Loucy (cell line): ENCODE results near the gene SORL1-AS1.

Experiments
- EZH2phosphoT487 ChIP-seq: fragments of 200-600 bp; IDR thresholded peaks from 2 replicates; pipeline ENCODE4 v1.6.1; 2018; ENCODE audit warnings: antibody characterized with exemption, mild to moderate bottlenecking, moderate library complexity, borderline replicate concordance
- TF ChIP-seq, protein P1 (sequence below): fragments of 200-600 bp; sonication (generic); conservative IDR thresholded peaks from 2 replicates; pipeline ENCODE4 v1.5.1; 2014; ENCODE audit warnings: mild to moderate bottlenecking, antibody characterized with exemption, low read length

DNA sequence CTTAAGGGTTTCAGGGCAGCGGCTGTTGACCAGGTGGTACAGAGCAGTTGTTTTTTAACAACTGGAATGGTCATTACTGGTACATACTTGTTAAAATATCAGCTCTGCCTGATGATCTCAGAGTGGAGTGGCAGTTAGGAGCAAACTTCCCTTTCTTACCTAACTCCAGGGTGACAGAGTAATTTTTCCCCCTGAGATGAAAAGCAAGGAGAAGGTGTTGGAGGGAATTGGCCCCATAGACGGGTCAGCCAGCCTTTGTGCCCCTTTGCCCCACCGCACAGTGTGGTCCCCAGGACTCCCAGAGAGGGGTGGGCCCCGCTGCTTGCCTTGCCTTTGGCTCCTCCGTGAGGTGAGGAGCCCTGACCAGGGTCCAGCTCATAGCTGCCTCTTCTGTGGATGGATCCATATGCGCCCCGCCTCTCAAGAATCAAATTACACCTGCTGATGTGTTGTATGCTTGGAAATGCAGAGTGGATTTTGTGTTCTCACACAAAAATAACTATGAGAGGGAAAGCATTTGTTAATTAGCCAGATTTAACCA is 27.0 kb upstream of the SORL1-AS1 start:
- TF ChIP-seq, protein P1, sequence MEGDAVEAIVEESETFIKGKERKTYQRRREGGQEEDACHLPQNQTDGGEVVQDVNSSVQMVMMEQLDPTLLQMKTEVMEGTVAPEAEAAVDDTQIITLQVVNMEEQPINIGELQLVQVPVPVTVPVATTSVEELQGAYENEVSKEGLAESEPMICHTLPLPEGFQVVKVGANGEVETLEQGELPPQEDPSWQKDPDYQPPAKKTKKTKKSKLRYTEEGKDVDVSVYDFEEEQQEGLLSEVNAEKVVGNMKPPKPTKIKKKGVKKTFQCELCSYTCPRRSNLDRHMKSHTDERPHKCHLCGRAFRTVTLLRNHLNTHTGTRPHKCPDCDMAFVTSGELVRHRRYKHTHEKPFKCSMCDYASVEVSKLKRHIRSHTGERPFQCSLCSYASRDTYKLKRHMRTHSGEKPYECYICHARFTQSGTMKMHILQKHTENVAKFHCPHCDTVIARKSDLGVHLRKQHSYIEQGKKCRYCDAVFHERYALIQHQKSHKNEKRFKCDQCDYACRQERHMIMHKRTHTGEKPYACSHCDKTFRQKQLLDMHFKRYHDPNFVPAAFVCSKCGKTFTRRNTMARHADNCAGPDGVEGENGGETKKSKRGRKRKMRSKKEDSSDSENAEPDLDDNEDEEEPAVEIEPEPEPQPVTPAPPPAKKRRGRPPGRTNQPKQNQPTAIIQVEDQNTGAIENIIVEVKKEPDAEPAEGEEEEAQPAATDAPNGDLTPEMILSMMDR, result no peak
- TF ChIP-seq EZH2phosphoT487, result no peak
